OCI-LY3 (cell line): ENCODE data around the gene DYNLT1.

Experiments used
- H2AFZ ChIP-seq: fragments of 200-600, 300-600 bp; shearing (Covaris generic); 2 replicates; pipeline ENCODE4 v1.6.0; 2014; ENCODE audit warnings: antibody characterized with exemption, low read depth, low read length
- H3K27ac ChIP-seq: fragments of 200-600, 300-600 bp; sonication (generic); 2 replicates; pipeline ENCODE4 v1.5.1; 2014; ENCODE audit warnings: mild to moderate bottlenecking, low read length, moderate library complexity, mixed read lengths
- H3K27me3 ChIP-seq: fragments of 200-600, 300-600 bp; sonication (generic); 2 replicates; pipeline ENCODE4 v1.6.1; 2014; ENCODE audit warnings: low read depth, low read length, mixed read lengths
- H3K36me3 ChIP-seq: fragments of 200-600, 300-600 bp; sonication (generic); replicated peaks from 2 replicates; pipeline ENCODE3; 2014; ENCODE audit warnings: low read depth, low read length, mixed read lengths
- H3K4me1 ChIP-seq: fragments of 300-600, 200-600 bp; sonication (generic); 2 replicates; pipeline ENCODE4 v1.6.1; 2014; ENCODE audit warnings: low read length, mixed read lengths
- H3K4me2 ChIP-seq: fragments of 200-600, 300-600 bp; sonication (generic); 2 replicates; pipeline ENCODE4 v1.6.1; 2014; ENCODE audit warnings: low read length, mixed read lengths
- H3K4me3 ChIP-seq: fragments of 300-600, 200-600 bp; sonication (generic); 2 replicates; pipeline ENCODE4 v1.5.1; 2014; ENCODE audit warnings: antibody characterized with exemption, mild to moderate bottlenecking, low read length, moderate library complexity
- H3K79me2 ChIP-seq: fragments of 300-600, 200-600 bp; shearing (Covaris generic); 2 replicates; pipeline ENCODE4 v1.6.1; 2014; ENCODE audit warnings: mild to moderate bottlenecking, low read length, mixed read lengths
- H3K9ac ChIP-seq: fragments of 300-600, 200-600 bp; shearing (Covaris generic); 2 replicates; pipeline ENCODE4 v1.6.0; 2014; ENCODE audit warnings: mild to moderate bottlenecking, low read length, moderate library complexity
- H3K9me3 ChIP-seq: fragments of 200-600, 300-600 bp; shearing (Covaris generic); 2 replicates; pipeline ENCODE4 v1.6.1; 2014; ENCODE audit warnings: low read length, mixed read lengths; ENCODE audit not compliant: insufficient read depth
- H4K20me1 ChIP-seq: fragments of 200-600, 300-600 bp; sonication (generic); 2 replicates; pipeline ENCODE4 v1.6.1; 2016; ENCODE audit warnings: low read length, mixed read lengths; ENCODE audit not compliant: insufficient read depth
- CTCF ChIP-seq: fragments of 200-600, 300-600 bp; sonication (generic); IDR thresholded peaks from 2 replicates; pipeline ENCODE4 v1.5.1; 2014; ENCODE audit warnings: antibody characterized with exemption, low read length, low read depth
- EZH2phosphoT487 ChIP-seq: fragments of 200-600 bp; shearing (Covaris generic); IDR thresholded peaks from 2 replicates; pipeline ENCODE4 v1.6.1; 2018; ENCODE audit warnings: antibody characterized with exemption, mixed run types, low read depth

Gene DYNLT1

GRCh38 chr6:158624684-158625682 lies 19.6 kb downstream of the DYNLT1 start:
- H3K27me3 ChIP-seq = no peaks in the 10 kb centered on the region
- no peak overlapping the region for H3K4me3 ChIP-seq
- H3K36me3 ChIP-seq = no peaks in the 10 kb centered on the region
- H3K27ac ChIP-seq = no peak overlapping the region
- H3K9me3 ChIP-seq = no peaks in the 10 kb centered on the region
- H3K4me1 ChIP-seq = no peaks in the 10 kb centered on the region
- H3K4me2 ChIP-seq = no peak overlapping the region
- no peak overlapping the region for H2AFZ ChIP-seq
- no peaks in the 10 kb centered on the region for H3K79me2 ChIP-seq
- no peaks in the 10 kb centered on the region for H4K20me1 ChIP-seq
- H3K9ac ChIP-seq = no peak overlapping the region
- TF ChIP-seq CTCF = no peak

- Histone ChIP-seq H3K9ac (no peak overlapping the region), H3K27ac (no peak overlapping the region), H3K79me2 (no peaks in the 10 kb centered on the region), H3K4me3 (no peak overlapping the region), H3K36me3 (no peaks in the 10 kb centered on the region), H2AFZ (no peak overlapping the region), H4K20me1 (no peaks in the 10 kb centered on the region), H3K4me2 (no peak overlapping the region), H3K27me3 (no peaks in the 10 kb centered on the region), H3K4me1 (no peaks in the 10 kb centered on the region), H3K9me3 (no peaks in the 10 kb centered on the region)
- TF ChIP-seq CTCF = no peak
- no peak for TF ChIP-seq EZH2phosphoT487
These were observed 21.9 kb downstream of the DYNLT1 start for GRCh38 chr6:158622545-158623190.

GRCh38 chr6:158621694-158622544 lies 22.6 kb downstream of the DYNLT1 start:
- Histone ChIP-seq H3K27me3 (no peaks in the 10 kb centered on the region), H3K79me2 (no peaks in the 10 kb centered on the region), H3K4me2 (no peak overlapping the region), H3K4me1 (no peaks in the 10 kb centered on the region), H3K36me3 (no peaks in the 10 kb centered on the region), H3K9me3 (no peaks in the 10 kb centered on the region), H2AFZ (no peak overlapping the region), H3K4me3 (no peak overlapping the region), H3K9ac (no peak overlapping the region), H3K27ac (no peak overlapping the region), H4K20me1 (no peaks in the 10 kb centered on the region)
- TF ChIP-seq EZH2phosphoT487 (no peak), CTCF (no peak)
